HG02973 (cell line): ENCODE measurements around the gene EGFL7.
"Not testable (repeated sequence)": the region's sequence is repeated elsewhere in the genome, so short reads cannot be mapped to it uniquely, and the experiment has no call there.

Experiments used
- ATAC-seq: cut with Tn5 transposase; IDR thresholded peaks from one replicate; pipeline ENCODE4 v1.9.1; 2021; ENCODE audit warnings: moderate library complexity; ENCODE audit not compliant: unreplicated experiment

Gene EGFL7

GRCh38 chr9:136624184-136624951, 38.3 kb upstream of the EGFL7 start:
- no peak for ATAC-seq

GRCh38 chr9:136625101-136626065, 37.3 kb upstream of the EGFL7 start:
- no peak for ATAC-seq

- no peak for ATAC-seq
These were observed 36.5 kb upstream of the EGFL7 start for GRCh38 chr9:136626066-136626725.

DNA sequence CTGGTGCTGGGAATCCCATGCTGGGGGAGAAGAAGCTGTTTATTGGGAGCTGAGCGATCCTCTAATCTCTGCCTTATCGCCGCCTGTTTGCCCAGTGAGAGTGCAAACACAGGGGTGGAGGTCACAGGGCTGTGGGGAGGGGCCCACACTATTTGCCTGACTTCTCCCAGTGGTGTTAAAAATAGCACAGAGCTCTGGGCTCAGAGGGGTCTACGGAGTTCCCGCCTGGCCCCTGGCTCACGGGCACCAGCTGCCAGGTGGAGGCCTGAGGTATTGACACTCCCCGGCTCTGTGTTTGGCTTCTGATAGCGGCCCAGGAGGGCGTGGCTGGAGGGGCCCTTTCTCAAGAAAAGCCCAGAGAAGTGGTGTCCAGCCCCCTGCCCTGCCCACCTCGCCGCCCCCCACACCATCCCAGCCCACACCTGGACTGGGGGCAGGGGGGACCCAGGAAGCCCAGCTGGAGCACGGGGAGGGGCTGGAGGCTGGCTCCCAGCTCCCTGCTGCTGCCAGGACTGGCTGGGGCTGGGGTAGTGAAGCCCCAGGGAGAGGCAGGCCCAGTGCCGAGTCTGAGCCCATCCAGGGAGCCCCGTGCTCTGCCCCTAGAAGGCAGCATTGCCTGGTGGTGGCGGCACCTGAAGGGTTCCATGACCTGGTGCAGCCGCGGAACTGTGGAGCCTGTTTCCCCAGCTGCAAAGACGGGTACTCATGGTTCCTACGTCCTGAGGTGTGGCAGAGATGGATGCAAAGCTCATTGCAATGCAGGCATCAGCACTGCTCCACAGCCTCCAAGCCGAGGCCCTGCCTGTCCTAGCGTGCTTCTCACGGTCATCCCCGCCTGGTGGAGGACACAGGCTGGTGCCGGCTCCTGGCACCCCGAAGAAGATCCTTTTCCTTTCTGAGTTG, 35.7 kb upstream of the EGFL7 start:
- no peak for ATAC-seq

DNA sequence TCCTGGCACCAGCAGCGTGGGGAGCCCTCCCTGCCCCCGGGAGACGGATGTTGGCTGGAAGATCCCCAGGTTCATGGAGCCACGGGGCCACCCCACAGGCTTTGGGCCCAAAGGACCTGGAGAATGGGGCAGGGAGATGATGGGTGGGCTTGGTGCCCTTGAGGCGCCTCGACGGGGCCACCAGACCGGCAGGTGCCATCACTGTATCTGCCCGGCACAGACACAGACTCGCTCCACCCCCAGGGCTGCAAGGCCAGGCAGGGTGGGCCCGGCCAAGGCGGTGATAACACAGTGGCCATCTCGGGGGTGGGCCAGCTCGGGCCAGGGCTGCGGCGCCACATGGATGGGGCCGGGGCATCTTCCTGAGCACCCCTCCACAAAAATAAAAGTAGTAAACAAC, 35.0 kb upstream of the EGFL7 start:
- no peak for ATAC-seq

GRCh38 chr9:136628268-136628667, 34.4 kb upstream of the EGFL7 start:
- ATAC-seq = no peak

DNA sequence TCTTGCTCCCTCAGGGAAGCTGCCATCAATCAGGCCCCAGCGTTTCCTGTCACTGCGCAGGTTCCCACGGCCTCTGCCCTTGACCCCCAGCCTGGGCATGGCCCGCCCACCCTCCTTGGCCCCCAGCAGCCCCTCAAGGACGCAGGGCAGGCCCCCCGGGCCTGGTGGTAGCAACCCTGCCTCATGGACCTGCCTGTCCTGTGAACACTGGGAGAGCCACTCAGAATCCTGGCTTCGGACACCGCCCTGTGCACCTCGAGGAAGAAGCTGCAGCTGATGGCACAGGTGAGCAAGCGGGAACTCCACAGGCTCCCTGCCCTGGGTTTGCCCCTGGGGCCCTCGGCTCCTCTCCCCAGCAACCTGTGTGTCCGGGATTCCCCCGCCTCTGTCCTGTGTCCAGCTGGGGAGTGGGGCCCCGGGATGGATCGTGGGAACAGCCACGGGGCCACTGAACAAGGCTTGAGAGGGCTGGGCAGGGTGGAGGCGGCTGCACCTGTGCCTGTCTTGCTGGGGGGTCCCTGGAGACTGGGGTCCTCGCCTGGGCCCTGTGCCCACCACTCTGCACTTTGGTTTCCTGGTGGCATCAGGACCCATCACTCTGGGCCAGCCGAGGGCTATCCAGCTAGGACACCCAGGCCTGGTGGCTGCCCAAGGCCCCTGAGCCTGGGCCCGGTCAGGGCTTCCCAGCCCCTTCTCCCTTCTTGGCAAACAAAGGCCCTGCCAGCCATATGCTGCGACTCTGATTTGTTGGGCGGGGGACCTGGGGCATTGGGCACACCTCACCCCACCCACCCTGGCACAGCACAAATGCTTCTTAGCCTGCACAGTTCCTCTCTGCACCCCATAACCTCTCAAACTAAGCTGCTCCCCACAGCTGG, 33.5 kb upstream of the EGFL7 start:
- ATAC-seq = no peak

DNA sequence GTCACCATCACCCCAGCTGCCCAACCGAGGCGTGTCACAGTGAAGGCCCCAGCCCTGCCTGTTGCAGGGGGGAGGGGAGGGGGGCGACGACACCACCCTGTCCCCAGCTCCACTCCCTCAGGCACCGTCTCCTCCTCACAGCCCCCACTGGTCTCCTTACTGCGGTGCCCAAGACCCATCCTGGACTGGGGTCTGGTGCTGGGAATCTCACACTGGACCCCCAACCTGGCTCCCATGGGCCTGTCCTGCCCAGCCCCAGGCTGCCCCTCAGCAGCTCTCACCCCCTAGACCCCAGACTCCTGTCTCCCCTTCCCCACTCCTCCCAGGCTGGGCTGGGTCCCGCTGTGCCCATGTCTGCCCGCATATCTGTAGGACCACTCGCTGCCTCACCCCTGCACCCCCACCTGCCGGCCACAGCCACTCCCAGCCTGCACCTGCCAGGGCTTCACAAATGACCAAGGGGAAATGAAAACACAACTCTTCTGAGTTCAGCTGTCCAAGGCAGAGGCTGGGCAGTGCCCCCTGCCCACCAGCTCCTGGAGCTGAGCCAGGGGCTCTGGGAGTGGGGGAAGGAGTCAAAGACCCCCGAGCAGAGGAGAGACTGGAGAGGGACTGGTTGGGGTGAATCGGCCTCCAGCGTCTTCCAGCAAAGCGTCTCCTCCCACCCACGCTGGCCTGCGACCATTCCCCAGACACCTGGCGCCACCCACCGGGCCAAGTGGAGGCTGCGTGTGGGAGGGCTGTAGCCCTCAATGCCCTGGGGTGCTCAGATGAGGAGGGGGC, 32.6 kb upstream of the EGFL7 start:
- ATAC-seq = no peak

GRCh38 chr9:136630662-136630992, 32.1 kb upstream of the EGFL7 start:
- no peak for ATAC-seq

GRCh38 chr9:136631038-136632000, 31.4 kb upstream of the EGFL7 start:
- no peak for ATAC-seq

- not testable (repeated sequence) for ATAC-seq
These were observed 30.6 kb upstream of the EGFL7 start for GRCh38 chr9:136632072-136632471.

DNA sequence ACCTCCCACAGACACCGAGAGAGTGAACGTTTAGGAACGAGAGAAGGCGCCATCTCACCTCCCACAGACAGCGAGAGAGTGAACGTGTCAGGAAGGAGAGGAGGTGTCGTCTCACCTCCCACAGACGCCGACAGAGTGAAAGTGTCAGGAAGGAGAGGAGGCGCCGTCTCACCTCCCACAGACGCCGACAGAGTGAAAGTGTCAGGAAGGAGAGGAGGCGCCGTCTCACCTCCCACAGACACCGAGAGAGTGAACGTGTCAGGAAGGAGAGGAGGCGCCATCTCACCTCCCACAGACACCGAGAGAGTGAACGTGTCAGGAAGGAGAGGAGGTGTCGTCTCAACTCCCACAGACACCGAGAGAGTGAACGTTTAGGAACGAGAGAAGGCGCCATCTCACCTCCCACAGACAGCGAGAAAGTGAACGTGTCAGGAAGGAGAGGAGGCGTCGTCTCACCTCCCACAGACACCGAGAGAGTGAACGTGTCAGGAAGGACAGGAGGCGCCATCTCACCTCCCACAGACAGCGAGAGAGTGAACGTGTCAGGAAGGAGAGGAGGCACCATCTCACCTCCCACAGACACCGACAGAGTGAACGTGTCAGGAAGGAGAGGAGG, 30.1 kb upstream of the EGFL7 start:
- not testable (repeated sequence) for ATAC-seq

- no peak for ATAC-seq
These were observed 27.8 kb upstream of the EGFL7 start for GRCh38 chr9:136634904-136635303.

DNA sequence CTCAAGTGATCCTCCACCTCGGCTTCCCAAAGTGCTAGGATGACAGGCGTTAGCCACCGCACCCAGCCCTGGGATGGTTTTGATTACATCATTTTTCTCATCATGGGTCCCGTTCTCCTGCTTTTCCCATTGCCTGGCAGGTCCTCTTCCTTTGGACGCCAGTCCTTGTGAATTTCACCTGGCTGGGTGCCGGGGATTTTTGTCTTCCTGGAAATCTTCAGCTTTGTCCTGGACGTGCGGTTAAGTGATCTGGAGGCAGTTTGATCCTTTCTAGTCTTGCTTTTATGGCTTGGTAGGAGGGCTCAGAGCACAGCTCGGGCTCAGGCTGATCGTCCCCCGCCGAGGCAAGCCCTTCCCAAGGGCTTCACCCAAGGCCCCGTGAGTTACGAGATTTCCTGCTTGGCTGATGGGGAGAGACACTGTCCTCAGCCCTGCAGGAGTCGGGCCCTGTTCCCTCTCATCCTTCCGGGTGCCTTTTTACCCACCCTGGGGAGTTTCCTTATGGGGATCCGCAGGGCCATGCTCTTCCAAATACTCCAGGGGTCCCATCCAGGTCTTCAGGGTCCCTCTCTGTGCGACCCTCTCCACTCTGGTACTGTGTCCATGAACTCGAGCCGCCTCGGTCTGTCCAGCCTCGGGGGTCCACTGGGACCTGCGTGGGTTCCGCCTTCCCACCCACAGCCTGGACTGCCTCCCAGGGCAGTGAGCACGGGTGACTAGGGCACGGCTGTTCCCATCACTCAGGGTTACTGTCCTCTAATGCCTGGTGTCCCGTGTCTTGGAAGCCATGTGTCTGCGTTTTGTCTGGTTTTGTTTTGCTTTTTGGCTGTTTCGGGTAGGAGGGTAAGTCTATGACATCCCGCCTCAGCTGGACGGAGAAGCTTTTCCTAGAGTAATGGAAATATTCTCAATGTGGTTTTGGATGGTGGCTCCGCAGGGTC, 22.3 kb upstream of the EGFL7 start:
- ATAC-seq = no peak

- no peak for ATAC-seq
These were observed 20.2 kb upstream of the EGFL7 start for GRCh38 chr9:136642439-136642921.
